Stimulated activated CD8-positive, alpha-beta memory T cell treated with anti-CD3 and anti-CD28 coated beads, Interleukin-4, amount 100 ng/mL, for 1 hour (primary cell): ENCODE results near the gene RAB7A.
"Not testable (repeated sequence)": the region's sequence is repeated elsewhere in the genome, so short reads cannot be mapped to it uniquely, and the experiment has no call there.

Experiments used
- DNase-seq, 2 donors: peaks; one replicate each; pipeline ENCODE4 v3.0.0-alpha.2; 2020; ENCODE audit warnings: low read depth in 2 of 2, low spot score in 1 of 2

RAB7A gene

DNA sequence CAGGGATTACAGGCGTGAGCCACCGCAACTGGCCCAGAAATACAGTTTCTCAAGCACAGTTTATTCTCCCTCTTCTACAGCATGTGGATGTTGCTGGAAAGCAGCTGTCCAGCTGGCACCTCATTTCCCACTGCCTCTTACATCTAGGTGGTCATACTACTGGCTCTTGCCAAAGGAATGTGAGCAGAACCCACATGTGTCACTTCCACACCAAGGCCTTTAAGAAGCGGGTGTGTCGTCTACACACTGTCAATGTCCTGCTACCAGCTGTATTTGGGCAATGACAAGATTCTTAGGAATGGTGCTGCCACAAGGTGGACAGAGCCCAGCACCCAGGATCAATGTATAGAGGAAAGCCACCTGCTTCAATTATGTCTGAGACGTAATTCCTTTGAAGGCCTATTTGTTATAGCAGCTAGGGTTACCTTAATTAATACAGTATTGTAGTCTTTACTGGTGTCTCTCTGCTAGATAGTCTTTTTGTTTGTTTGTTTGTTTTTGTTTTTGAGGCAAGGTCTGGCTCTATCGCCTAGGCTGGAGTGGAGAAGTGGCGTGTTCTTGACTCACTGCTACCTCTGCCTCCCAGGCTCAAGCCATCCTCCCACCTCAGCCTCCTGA, 15.1 kb upstream of the RAB7A start:
- no peak for DNase-seq

DNA sequence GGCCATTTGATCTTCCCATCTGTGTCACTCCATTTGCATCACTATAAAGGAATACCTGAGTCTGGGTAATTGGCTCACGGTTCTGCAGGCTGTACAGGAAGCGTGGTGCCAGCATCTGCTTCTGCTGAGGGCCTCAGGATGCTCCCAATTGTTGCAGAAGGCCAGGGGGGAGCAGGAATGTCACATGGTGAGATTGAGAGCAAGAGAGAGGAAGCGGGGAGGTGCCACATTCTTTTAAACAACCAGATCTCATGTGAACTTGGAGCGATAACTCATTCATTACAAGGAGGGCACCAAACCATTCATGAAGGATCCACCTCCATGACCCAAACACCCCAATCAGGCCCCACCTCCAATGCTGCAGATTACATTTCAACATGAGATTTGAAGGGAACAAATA, 13.1 kb upstream of the RAB7A start:
- no peak for DNase-seq

DNA sequence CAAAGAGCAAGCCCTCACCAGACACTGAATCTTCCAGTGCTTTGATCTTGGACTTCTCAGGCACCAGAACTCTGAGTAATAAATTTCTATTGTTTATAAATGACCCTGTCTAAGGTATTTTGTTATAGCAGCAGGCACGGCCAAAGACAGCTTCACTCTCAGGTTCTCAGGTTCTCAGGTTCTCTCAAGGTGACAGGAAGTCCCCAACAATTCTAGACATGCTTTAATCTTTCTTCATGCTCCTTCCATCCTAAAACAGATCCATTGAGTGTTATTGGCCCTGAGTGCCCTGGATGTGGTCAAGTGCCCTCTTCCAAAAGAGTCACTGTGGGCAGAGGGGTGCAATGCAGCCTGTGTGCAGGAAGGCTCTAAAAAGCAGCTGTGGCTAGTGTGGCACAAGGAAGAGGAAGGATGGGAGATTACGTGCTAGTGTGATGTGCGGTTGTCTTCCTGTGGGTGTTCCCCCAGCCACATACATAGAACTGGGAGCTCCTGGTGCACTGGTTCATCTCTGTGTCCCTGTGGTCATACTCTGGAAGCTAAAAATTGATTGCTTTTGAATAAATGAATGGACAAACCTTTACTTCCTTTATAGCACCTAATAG, 11.0 kb upstream of the RAB7A start:
- no peak for DNase-seq

DNA sequence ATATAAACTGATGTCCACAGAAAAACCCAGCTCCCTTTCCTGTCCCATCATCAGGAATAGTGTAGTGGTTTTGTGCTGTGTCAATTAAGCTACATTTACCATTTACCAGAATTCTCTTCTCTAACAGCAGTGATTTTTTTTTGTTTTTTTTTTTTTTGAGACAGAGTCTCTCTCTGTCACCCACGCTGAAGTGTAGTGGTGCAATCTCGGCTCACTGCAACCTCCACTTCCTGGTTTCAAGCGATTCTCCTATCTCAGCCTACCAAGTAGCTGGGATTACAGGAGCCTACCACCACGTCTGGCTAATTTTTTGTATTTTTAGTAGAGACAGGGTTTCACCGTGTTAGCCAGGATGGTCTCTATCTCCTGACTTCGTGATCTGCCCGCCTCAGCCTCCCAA, 7.1 kb upstream of the RAB7A start:
- DNase-seq = not testable (repeated sequence)

DNA sequence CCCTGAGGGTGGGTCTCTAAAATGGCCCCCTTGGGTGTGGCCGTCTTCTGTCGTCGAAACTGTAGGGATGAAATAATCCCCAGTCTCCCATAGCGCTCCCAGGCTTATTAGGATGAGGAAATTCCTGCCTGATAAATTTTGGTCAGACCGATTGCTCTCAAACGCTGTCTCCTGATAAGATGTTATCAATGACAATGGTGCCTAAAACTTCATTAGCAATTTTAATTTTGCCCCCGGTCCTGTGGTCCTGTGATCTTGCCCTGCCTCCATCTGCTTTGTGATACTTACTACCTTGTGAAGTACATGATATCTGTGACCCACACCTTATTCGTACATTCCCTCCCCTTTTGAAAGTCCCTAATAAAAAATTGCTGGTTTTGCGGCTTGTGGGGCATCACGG, 5.1 kb upstream of the RAB7A start:
- DNase-seq = no peak

DNA sequence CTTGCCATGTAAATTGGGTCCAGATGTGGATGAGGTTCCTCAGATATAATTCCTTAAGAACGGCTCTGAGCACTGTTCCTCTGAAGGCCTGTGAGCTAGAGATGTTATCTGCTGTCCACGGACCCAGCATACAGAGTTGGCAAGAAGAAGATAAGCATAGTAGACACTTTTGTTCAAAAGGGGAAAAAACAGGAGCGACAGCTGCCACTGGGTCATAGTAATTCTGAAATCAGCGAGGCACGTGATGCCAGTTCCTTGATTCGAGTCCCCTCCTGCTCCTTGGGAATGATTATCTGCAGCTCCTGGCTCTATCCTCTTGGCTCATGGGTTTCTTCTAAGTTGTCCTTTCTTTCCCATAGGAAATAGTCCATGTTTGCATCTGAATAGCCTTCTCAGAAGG, 2.5 kb upstream of the RAB7A start:
- no peak for DNase-seq

DNA sequence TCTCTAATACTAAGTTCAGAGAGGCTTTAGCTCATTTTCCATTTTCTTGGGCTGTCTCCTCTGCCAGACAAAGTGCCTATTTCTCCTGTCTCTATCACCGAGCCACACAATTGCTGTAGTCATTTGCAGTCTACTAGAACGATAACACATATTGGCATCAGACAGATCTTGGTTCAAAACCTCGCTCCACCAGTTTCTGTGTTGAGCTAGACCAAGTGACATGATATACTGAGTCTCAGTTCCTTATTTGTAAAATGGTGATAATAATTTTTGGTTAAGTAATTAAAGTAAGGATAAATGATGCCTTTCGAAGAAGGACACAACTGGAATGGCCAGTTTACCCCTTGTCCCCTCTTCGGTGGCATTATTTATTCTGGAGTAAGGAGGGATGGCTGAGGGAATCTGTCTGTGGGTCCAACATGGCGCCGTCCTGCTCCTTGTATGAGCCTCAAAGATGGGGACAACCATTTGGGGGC, 398 bp upstream of the RAB7A start:
- DNase-seq = no peak

DNA sequence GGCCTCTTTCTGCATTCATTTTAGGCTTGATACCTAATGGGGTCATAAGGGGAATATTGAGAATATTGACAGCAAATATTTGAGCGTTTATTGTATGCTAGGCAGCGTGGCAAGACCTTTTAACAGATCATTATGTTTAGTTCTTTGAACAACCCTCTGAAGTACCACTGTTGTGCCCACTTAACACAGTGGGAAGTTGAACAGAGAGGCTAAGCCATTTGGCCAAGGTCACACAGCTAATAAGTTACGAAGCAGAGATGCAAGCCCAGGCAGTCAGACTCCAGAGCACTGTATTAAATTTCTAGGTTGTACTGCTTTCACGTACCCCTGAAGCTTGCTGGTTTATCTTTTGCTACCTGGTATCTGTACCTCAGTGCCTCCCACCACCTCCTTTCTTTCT, 1.1 kb downstream of the RAB7A start:
- no peak for DNase-seq

DNA sequence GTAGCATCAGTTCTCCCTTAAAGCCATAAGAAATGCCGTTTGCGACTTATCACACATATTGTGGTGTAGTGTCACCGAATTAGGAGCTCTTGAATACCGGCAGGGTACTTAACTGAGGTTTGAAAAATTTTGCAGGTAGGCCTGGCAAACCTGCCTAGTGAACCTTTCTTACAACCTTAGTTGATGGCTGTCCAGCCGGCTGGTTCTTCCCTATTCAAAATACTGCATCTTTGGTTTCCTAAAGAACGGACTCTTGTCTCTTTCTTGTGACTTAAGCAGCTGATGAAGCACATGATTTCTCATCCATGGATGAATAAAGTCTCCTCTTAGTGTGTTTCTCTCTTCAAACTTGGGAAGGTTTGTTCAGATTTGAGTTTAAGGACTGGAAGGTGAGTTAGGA, 1.5 kb downstream of the RAB7A start:
- DNase-seq = no peak

DNA sequence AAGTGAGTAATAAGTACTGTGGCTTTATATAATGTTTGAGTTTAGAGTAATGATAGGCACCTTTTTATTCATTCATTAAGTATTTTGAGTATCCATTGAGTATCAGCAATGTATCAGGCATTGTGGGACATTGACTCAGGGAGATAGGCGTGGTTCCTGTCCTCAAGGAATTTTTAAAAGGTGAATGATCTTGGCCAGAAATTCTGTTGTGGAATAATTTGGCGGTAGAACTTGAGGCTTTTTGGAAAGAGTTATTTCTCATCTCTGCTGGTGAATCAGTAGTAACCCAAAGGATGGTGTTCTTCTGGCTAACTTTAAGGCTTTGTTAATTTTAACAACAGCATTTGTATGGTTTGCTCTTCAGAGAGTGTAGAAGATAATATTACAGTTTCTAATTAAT, 2.0 kb downstream of the RAB7A start:
- DNase-seq = no peak

DNA sequence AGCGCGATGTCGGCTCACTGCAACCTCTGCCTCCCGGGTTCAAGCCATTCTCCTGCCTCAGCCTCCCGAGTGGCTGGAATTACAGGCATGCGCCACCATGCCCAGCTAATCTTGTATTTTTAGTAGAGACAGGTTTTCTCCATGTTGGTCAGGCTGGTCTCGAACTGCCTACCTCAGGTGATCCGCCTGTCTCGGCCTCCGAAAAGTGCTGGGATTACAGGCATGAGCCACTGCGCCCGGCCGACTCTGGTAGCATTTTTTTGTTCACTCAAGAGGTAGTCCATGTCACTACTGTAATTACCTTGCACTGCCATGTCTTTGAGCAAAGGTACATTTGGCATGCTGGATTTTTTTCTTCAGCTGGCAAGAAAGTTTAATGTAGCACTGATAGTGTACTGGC, 2.5 kb downstream of the RAB7A start:
- not testable (repeated sequence) for DNase-seq

DNA sequence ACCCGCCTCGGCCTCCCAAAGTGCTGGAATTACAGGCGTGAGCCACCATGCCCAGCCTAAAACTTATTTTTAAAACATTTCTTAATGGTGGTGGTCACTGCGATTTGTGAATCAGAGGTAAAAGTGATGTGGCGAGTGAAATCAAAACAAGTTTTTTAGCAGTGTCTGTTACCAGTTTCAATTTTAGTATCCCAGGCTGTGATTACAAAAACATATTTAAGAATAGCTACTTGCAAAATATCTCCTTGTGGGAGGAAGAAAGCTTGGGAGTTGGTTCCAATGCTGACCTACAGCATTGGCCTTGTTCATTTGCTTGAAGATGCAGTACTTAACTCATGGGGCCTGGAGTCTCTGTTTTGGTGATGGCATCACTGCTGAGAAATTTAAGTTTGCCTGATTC, 4.5 kb downstream of the RAB7A start:
- no peak for DNase-seq

DNA sequence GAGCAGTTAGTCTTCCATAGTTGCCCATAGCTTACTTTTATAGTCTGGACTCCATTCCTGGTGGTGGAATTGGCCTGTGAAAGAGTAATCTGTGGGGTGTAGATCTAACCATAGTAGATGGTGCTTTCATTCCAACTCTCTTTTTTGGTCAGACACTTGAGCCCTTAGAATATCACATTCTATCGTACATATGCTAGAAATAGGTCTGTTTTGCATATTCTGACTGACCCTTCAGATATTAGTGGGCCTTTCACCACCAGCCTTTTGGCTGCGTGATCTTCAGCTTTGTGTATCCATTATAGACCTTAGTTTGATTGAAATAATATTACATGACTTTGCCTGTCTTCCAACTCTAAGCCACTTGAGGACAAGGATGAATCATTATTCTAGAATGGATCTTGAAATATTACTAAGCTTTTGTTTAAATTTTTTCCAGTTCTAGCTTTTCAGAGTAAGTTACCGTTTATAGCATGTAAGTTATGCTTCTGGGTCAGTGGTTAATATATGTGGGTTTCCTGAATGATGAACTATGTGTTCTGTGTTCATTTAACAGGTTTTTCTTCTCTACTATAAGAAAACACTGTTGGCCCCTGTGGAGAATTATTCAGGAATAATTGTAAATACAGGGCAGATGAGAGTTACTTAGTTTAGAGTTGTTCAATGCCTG, 8.7 kb downstream of the RAB7A start:
- DNase-seq = no peak

DNA sequence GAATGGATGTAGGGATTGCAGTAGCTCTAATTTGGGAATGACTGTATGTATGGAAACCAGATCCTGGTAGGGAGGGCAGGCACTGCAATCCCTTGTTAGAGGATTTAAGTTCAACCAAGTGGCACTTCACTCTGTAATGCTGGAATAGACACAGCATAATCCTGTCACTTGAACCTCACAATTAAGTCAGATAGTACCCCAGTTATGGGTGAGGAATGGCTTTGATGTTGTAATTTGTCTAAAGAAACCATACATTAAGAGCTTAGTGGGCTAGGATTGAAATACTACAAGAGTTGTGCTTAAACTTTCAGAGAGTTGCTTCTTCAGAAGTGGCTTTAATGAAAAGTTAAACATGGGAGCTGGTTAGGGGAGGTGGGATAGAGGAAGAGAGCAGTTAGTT, 9.3 kb downstream of the RAB7A start:
- no peak for DNase-seq

DNA sequence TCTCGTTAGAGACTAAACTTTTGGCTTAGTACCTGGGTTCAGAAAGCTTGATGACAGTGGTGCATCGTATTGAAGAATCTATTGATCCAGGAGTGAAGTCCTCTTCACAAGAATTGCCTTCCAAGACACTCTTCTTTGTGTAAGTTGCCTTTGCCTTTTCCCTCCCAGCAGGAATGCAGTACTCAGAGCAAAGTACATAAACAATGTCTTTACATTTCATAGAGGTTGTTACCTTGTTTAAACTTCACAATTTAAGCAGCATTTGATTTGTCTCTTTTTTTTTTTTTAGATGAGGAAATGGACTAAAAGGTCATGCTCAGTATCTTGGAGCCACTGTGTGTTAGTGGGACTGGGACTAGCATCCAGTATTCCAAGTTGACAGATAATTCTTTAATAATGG, 9.9 kb downstream of the RAB7A start:
- no peak for DNase-seq

DNA sequence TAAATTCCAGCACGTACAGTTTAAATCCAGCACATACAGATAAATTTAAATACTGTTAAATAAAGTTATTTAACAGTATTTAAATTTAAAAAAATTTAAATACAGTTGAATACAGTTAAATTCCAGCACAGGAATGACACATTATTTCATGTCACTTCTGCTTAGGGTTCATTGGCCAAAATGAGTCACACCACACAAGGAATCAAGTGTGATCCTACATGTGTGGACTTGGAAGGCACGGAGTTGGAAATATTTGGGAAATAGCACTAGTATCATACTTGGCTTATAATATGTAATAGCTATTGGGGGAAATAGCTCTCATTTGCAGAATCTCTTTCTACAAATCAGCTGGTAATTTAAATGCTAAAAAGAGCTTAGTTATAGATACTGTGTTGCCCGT, 10.6 kb downstream of the RAB7A start:
- DNase-seq = no peak

DNA sequence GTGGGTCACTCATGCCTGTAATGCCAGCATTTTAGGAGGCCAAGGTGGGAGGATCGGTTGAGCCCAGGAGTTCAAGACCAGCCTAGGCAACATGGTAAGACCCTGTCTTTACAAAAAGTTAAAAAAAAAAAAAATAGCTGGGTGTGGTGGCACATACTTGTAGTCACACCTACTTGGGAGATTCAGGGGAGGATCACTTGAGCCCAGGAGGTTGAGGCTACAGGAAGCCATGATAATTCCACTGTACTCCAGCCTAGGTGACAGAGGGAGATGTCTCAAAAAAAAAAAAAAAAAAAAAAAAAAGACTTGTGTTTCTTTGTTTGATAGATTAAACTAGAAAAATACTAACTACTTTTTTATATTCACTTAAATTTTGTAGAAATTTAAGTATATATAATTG, 14.6 kb downstream of the RAB7A start:
- no peak for DNase-seq

DNA sequence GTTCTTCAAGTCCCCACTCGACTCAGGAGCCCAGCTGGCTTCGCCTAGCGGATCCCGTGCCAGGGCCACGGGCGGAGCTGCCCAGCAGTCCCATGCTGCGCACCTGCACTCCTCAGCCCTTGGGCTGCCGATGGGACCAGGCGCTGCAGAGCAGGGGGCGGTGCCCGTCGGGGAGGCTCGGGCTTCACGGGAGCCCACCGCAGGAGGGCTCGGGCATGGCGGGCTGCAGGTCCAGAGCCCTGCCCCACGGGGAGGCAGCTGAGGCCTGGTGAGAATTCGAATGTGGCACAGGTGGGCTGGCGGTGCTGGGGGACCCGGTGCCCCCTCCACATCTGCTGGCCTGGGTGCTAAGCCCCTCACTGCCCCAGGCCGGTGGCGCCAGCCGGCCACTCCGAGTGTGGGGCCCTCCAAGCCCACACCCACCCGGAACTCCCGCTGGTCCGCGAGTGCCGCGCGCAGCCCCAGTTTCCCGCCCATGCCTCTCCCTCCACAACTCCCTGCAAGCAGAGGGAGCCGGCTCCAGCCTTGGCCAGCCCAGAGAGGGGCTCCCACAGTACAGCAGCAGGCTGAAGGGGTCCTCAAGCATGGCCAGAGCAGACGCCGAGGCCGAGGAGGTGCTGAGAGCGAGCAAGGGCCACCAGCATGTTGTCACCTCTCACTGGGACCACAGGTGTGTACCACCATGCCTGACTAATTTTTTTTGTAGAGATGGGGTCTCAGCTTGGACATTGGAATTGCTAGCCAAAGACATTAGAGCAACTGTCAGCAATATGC, 17.0 kb downstream of the RAB7A start:
- no peak for DNase-seq

DNA sequence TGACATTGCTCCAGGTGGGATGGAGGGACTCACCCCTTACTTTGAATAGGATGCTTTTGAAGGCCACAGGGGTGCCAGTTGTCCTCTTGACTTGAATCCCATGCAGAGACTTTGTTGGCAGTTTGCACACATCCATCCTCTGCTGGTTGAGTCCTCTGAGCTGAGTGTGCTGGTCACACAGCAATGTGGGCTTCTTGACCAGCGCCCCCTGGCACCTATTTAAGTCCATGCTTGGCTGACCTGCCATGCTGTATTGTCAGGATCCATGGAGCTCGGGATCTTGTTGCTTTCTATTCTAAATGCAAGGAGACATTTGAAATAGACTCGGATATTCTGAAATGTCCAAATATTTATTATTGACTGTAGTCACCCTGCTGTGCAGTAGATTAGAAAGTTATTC, 19.8 kb downstream of the RAB7A start:
- no peak for DNase-seq

DNA sequence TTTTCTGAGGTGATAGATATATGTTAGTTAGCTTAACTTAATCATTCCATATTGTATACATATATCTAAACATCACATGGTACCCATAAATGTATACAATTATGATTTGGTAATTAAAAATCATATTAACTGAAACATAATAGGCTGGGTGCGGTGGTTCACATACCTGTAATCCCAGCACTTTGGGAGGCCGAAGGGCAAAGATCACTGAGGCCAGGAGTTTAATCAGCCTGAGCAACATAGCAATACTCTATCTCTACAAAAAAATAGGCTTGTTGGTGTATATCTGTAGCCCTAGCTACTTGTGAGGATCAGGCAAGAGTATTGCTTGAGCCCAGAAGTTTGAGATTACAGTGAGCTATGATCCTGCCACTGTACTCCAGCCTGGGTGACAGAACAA, 20.9 kb downstream of the RAB7A start:
- no peak for DNase-seq

DNA sequence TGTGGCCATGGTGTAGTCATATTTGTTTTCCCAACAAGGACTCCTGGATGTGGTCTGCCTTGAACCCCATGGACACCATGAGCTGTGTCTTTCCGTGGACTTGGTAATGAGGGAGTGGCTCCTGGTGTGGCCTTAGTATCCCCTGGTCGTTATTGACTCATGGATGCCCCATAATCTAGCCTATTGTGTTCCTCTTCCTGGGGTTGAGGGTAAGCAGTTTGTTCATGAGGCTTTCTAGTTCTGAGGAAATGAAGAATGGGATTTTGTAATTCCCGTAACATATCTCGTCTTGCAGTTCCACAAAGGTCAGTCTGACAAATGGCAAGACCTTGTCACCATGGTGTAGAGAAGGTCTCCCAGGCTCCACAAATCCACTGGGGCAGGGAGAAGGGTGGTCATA, 22.6 kb downstream of the RAB7A start:
- no peak for DNase-seq

DNA sequence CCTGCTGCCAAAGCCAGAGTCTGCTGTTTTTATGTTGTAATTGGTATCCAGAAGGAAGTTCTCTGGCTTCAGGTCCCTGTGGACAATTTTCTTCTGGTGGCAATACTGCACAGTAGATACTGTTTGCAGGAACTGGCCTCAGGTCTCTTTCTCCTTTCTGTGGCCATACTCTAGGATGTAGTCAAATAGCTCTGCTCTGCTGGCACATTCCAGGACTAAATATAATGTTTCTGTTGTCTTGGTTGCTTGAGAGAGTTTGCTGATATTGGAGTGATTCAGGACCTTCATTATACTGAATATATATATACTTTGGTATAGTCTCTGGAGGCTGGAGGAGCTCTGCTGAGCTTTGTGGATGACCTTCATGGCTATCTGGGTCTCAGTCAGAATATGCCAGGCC, 23.1 kb downstream of the RAB7A start:
- DNase-seq = no peak
